PC-3 (cell line): Measurements from ENCODE around the gene TP53I11. TPM values are rescaled to one million over a fixed set of nuclear protein-coding genes. Genes with fewer than 3 reads are reported as not detected.

Experiments
- ATAC-seq: fragments of 200-7000 bp; cut with Tn5 transposase; 2 replicates; pipeline ENCODE4 v1.9.1; 2020; ENCODE audit warnings: mild to moderate bottlenecking, moderate library complexity
- BruUV-seq: library from RNA; stranded (reverse); fragments of 400-500 nt; replicated peaks from 2 replicates; lab custom pipeline; 2021; lab: Mats Ljungman, UMichigan
- CTCF ChIA-PET: fragments of 300-600 bp; sonication (Branson Sonifier 250); formaldehyde crosslinking; loops from one replicate; lab custom pipeline; 2022; ENCODE audit warnings: antibody characterized with exemption; lab: Charles Lee
- POLR2A ChIA-PET: fragments of 300-600 bp; sonication (Branson Sonifier 250); formaldehyde crosslinking; loops from one replicate; lab custom pipeline; 2022; ENCODE audit warnings: antibody characterized with exemption; ENCODE audit not compliant: unreplicated experiment; lab: Charles Lee
- DNase-seq: peaks from one replicate; pipeline ENCODE4 v3.0.0-alpha.2; 2015
- H2AFZ ChIP-seq: fragments of 300-600 bp; sonication (generic); 2 replicates; pipeline ENCODE4 v1.6.0; 2016; ENCODE audit warnings: antibody characterized with exemption, low read length
- H3F3A ChIP-seq: fragments of 300-600 bp; sonication (generic); one replicate; pipeline ENCODE4 v1.6.0; 2017; ENCODE audit warnings: antibody characterized with exemption, low read length, control low read depth, mild to moderate bottlenecking; ENCODE audit not compliant: unreplicated experiment
- H3K27ac ChIP-seq: fragments of 300-600 bp; sonication (generic); 2 replicates; pipeline ENCODE4 v1.5.1; 2016; ENCODE audit warnings: mild to moderate bottlenecking, low read length
- H3K27me3 ChIP-seq: fragments of 300-600 bp; sonication (generic); 2 replicates; pipeline ENCODE4 v1.6.1; 2016; ENCODE audit warnings: low read length, mixed read lengths
- H3K36me3 ChIP-seq: fragments of 300-600 bp; sonication (generic); 2 replicates; pipeline ENCODE4 v1.6.1; 2016; ENCODE audit warnings: low read depth, mixed run types, low read length, mixed read lengths
- H3K4me1 ChIP-seq: fragments of 300-600 bp; sonication (generic); 2 replicates; pipeline ENCODE4 v1.5.1; 2016; ENCODE audit warnings: low read length; ENCODE audit not compliant: insufficient read depth
- H3K4me2 ChIP-seq: fragments of 300-600 bp; sonication (generic); 2 replicates; pipeline ENCODE4 v1.6.0; 2016; ENCODE audit warnings: low read length
- H3K4me3 ChIP-seq: fragments of 300-600 bp; sonication (generic); 2 replicates; pipeline ENCODE4 v1.5.1; 2016; ENCODE audit warnings: mild to moderate bottlenecking, low read length, mixed read lengths
- H3K79me2 ChIP-seq: fragments of 300-600 bp; sonication (generic); 2 replicates; pipeline ENCODE4 v1.6.1; 2017; ENCODE audit warnings: low read length, mixed read lengths
- H3K9ac ChIP-seq: fragments of 300-600 bp; sonication (generic); 2 replicates; pipeline ENCODE4 v1.6.0; 2016; ENCODE audit warnings: mild to moderate bottlenecking, low read length
- H3K9me2 ChIP-seq: fragments of 300-600 bp; sonication (generic); replicated peaks from 2 replicates; pipeline ENCODE4 v1.6.1; 2016; ENCODE audit warnings: mixed run types, low read length, mixed read lengths
- H3K9me3 ChIP-seq: fragments of 300-600 bp; sonication (generic); 2 replicates; pipeline ENCODE4 v1.6.1; 2016; ENCODE audit warnings: low read length, mixed read lengths
- H4K20me1 ChIP-seq: fragments of 300-600 bp; sonication (generic); 2 replicates; pipeline ENCODE4 v1.6.1; 2016; ENCODE audit warnings: low read length, mixed read lengths
- EZH2 ChIP-seq: fragments of 300-600 bp; sonication (generic); IDR thresholded peaks from one replicate; pipeline ENCODE4 v1.6.1; 2017; ENCODE audit warnings: antibody characterized with exemption, mild to moderate bottlenecking, low read length; ENCODE audit not compliant: unreplicated experiment
- EZH2phosphoT487 ChIP-seq: fragments of 300-600 bp; sonication (generic); IDR thresholded peaks from 2 replicates; pipeline ENCODE4 v1.6.1; 2018; ENCODE audit warnings: mild to moderate bottlenecking, antibody characterized with exemption, low read length, borderline replicate concordance
- intact Hi-C: fragments of 100-400 bp; cut with micrococcal nuclease; formaldehyde crosslinking; loops from 2 replicates; pipeline ENCODE4 v1.9.0; 2023
- total RNA-seq: library from RNA; depleted of rRNA; stranded (reverse); fragments of >200 nt; gene quantifications from 2 replicates; pipeline ENCODE4 v1.2.3, GENCODE V29; 2014
- TF ChIP-seq, protein P1 (sequence below): fragments of 300-600 bp; sonication (generic); conservative IDR thresholded peaks from 2 replicates; pipeline ENCODE4 v1.5.1; 2017; ENCODE audit warnings: antibody characterized with exemption, low read depth, mild to moderate bottlenecking, low read length

The TP53I11 gene
- total RNA-seq, 1 experiment from 2014 or later: 30.8 TPM

- H3K4me1 ChIP-seq: no peaks in the 10 kb centered on the region
- H3K9me2 ChIP-seq: no peaks in the 10 kb centered on the region
- H3K27ac ChIP-seq: no peak overlapping the region
- DNase-seq (no peak), ATAC-seq (no peak)
- BruUV-seq: no TSS peak
- CTCF ChIA-PET: interaction anchor here (1.0 kb wide), 1 partner anchor 105 kb away, joined by 3 read pairs; no protein-coding TSS in a partner anchor
- H3K4me3 ChIP-seq: no peak overlapping the region
- intact Hi-C loops: no loop called here
- no peak for TF ChIP-seq EZH2
- TF ChIP-seq, protein P1, sequence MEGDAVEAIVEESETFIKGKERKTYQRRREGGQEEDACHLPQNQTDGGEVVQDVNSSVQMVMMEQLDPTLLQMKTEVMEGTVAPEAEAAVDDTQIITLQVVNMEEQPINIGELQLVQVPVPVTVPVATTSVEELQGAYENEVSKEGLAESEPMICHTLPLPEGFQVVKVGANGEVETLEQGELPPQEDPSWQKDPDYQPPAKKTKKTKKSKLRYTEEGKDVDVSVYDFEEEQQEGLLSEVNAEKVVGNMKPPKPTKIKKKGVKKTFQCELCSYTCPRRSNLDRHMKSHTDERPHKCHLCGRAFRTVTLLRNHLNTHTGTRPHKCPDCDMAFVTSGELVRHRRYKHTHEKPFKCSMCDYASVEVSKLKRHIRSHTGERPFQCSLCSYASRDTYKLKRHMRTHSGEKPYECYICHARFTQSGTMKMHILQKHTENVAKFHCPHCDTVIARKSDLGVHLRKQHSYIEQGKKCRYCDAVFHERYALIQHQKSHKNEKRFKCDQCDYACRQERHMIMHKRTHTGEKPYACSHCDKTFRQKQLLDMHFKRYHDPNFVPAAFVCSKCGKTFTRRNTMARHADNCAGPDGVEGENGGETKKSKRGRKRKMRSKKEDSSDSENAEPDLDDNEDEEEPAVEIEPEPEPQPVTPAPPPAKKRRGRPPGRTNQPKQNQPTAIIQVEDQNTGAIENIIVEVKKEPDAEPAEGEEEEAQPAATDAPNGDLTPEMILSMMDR: no peak
- no peak for TF ChIP-seq EZH2phosphoT487
- H2AFZ ChIP-seq: no peak overlapping the region
- H3K9ac ChIP-seq: no peak overlapping the region
- no peaks in the 10 kb centered on the region for H3K9me3 ChIP-seq
- no peaks in the 10 kb centered on the region for H3K79me2 ChIP-seq
- H3F3A ChIP-seq: no peaks in the 10 kb centered on the region
- H3K36me3 ChIP-seq: no peaks in the 10 kb centered on the region
- H3K4me2 ChIP-seq: no peak overlapping the region
- no peaks in the 10 kb centered on the region for H4K20me1 ChIP-seq
- no peaks in the 10 kb centered on the region for H3K27me3 ChIP-seq
- POLR2A ChIA-PET: no interaction called here
Observed at GRCh38 chr11:44998051-44998450, 47.4 kb upstream of the TP53I11 start.

GRCh38 chr11:44997566-44997965 is 46.9 kb upstream of the TP53I11 start:
- DNase-seq: no peak
- intact Hi-C loops: no loop called here
- Histone ChIP-seq H3K9ac (no peak overlapping the region), H3K27me3 (no peaks in the 10 kb centered on the region), H4K20me1 (no peaks in the 10 kb centered on the region), H3F3A (no peaks in the 10 kb centered on the region), H3K4me3 (no peak overlapping the region), H2AFZ (no peak overlapping the region), H3K9me3 (no peaks in the 10 kb centered on the region), H3K36me3 (no peaks in the 10 kb centered on the region), H3K4me2 (no peak overlapping the region), H3K4me1 (no peaks in the 10 kb centered on the region), H3K79me2 (no peaks in the 10 kb centered on the region), H3K9me2 (no peaks in the 10 kb centered on the region), H3K27ac (no peak overlapping the region)
- TF ChIP-seq, protein P1: no peak
- TF ChIP-seq EZH2phosphoT487: no peak
- no peak for TF ChIP-seq EZH2
- BruUV-seq: no TSS peak
- POLR2A ChIA-PET: no interaction called here
- ATAC-seq: no peak
- CTCF ChIA-PET: interaction anchor here (1.0 kb wide), 1 partner anchor 105 kb away, joined by 3 read pairs; no protein-coding TSS in a partner anchor

GRCh38 chr11:44994753-44995152 is 44.1 kb upstream of the TP53I11 start:
- no peaks in the 10 kb centered on the region for H3K79me2 ChIP-seq
- H4K20me1 ChIP-seq: no peaks in the 10 kb centered on the region
- BruUV-seq: no TSS peak
- no peak overlapping the region for H3K27ac ChIP-seq
- TF ChIP-seq EZH2: no peak
- TF ChIP-seq, protein P1: 0 out of 2 replicates have a peak, but pooled peaks have one; percentile 11
- H3K4me1 ChIP-seq: no peaks in the 10 kb centered on the region
- no peaks in the 10 kb centered on the region for H3K9me3 ChIP-seq
- intact Hi-C loops: no loop called here
- no peak for DNase-seq
- no peaks in the 10 kb centered on the region for H3K36me3 ChIP-seq
- H3F3A ChIP-seq: no peaks in the 10 kb centered on the region
- ATAC-seq: no peak
- H2AFZ ChIP-seq: no peak overlapping the region
- ChIA-PET POLR2A (no interaction called here), CTCF (no interaction called here)
- H3K4me2 ChIP-seq: no peak overlapping the region
- no peaks in the 10 kb centered on the region for H3K9me2 ChIP-seq
- no peaks in the 10 kb centered on the region for H3K27me3 ChIP-seq
- H3K4me3 ChIP-seq: no peak overlapping the region
- H3K9ac ChIP-seq: no peak overlapping the region
